ENCODE measurements around the gene ACADVL.

The ACADVL gene

GRCh38 chr17:7251661-7252175 is 32.0 kb downstream of the ACADVL start, which contains the start of gene CTDNEP1:
Gene CTDNEP1, minus strand, starts transcription at chr17:7251734. Its CDS starts 438 bp downstream, at chr17:7251296.
- peaks cover 17% of the 10 kb centered on the region for H3K36me3 ChIP-seq (ENCODE audit: control insufficient read depth, insufficient read depth, low read length)
- no peaks in the 10 kb centered on the region for H3K9me3 ChIP-seq (ENCODE audit: control insufficient read depth, low read length)
- no peaks in the 10 kb centered on the region for H3K27me3 ChIP-seq (ENCODE audit: control insufficient read depth, insufficient read depth, low read length, poor library complexity, severe bottlenecking)
- peaks cover 20% of the 10 kb centered on the region for H3K4me1 ChIP-seq (ENCODE audit: control insufficient read depth, insufficient read depth, low read length)
- WGBS, 2 experiments: 0% methylated on average over 41 of the region's 41 CpGs
- peak within 1 kb of the TSS; percentile 99 for H3K27ac ChIP-seq (ENCODE audit: insufficient read depth, low read depth, low read length, poor library complexity, severe bottlenecking)
- H3K4me3 ChIP-seq (ENCODE audit: insufficient read depth, low read depth, low read length): peak within 1 kb of the TSS; percentile 91

GRCh38 chr17:7252176-7253043 is 32.7 kb downstream of the ACADVL start, which contains the start of gene ELP5:
Gene ELP5, plus strand, starts transcription at chr17:7252215. Its CDS starts 336 bp downstream, at chr17:7252551.
- H3K9me3 ChIP-seq (ENCODE audit: control insufficient read depth, low read length): no peaks in the 10 kb centered on the region
- peaks cover 18% of the 10 kb centered on the region for H3K36me3 ChIP-seq (ENCODE audit: control insufficient read depth, insufficient read depth, low read length)
- H3K4me3 ChIP-seq (ENCODE audit: insufficient read depth, low read depth, low read length): peak within 1 kb of the TSS; percentile 91
- peak within 1 kb of the TSS; percentile 99 for H3K27ac ChIP-seq (ENCODE audit: insufficient read depth, low read depth, low read length, poor library complexity, severe bottlenecking)
- WGBS, 2 experiments: 2% methylated on average over 55 of the region's 55 CpGs
- H3K4me1 ChIP-seq (ENCODE audit: control insufficient read depth, insufficient read depth, low read length): peaks cover 20% of the 10 kb centered on the region
- H3K27me3 ChIP-seq (ENCODE audit: control insufficient read depth, insufficient read depth, low read length, poor library complexity, severe bottlenecking): no peaks in the 10 kb centered on the region

- H3K4me3 ChIP-seq (ENCODE audit: insufficient read depth, low read depth, low read length): peak overlapping the region; percentile 91
- H3K27me3 ChIP-seq (ENCODE audit: control insufficient read depth, insufficient read depth, low read length, poor library complexity, severe bottlenecking): no peaks in the 10 kb centered on the region
- no peaks in the 10 kb centered on the region for H3K9me3 ChIP-seq (ENCODE audit: control insufficient read depth, low read length)
- WGBS, 2 experiments: 89 to 90% methylated on average over 5 of the region's 5 CpGs
- peaks cover 20% of the 10 kb centered on the region for H3K4me1 ChIP-seq (ENCODE audit: control insufficient read depth, insufficient read depth, low read length)
- peaks cover 18% of the 10 kb centered on the region for H3K36me3 ChIP-seq (ENCODE audit: control insufficient read depth, insufficient read depth, low read length)
- no peak overlapping the region for H3K27ac ChIP-seq (ENCODE audit: insufficient read depth, low read depth, low read length, poor library complexity, severe bottlenecking)
Observed at GRCh38 chr17:7253082-7253481, 33.3 kb downstream of the ACADVL start.

- no peaks in the 10 kb centered on the region for H3K27me3 ChIP-seq (ENCODE audit: control insufficient read depth, insufficient read depth, low read length, poor library complexity, severe bottlenecking)
- H3K9me3 ChIP-seq (ENCODE audit: control insufficient read depth, low read length): no peaks in the 10 kb centered on the region
- H3K27ac ChIP-seq (ENCODE audit: insufficient read depth, low read depth, low read length, poor library complexity, severe bottlenecking): no peak overlapping the region
- peaks cover 18% of the 10 kb centered on the region for H3K36me3 ChIP-seq (ENCODE audit: control insufficient read depth, insufficient read depth, low read length)
- 97 to 98% methylated on average over 4 of the region's 4 CpGs for WGBS, 2 experiments
- H3K4me1 ChIP-seq (ENCODE audit: control insufficient read depth, insufficient read depth, low read length): peaks cover 12% of the 10 kb centered on the region
- H3K4me3 ChIP-seq (ENCODE audit: insufficient read depth, low read depth, low read length): no peak overlapping the region
Observed at GRCh38 chr17:7254511-7254910, 34.8 kb downstream of the ACADVL start.

GRCh38 chr17:7256766-7257456 is 37.2 kb downstream of the ACADVL start:
- 94 to 95% methylated on average over 8 of the region's 8 CpGs for WGBS, 2 experiments

GRCh38 chr17:7258731-7259554 is 39.2 kb downstream of the ACADVL start:
- Histone ChIP-seq H3K4me1 (ENCODE audit: control insufficient read depth, insufficient read depth, low read length) (peaks cover 9% of the 10 kb centered on the region), H3K9me3 (ENCODE audit: control insufficient read depth, low read length) (no peaks in the 10 kb centered on the region), H3K36me3 (ENCODE audit: control insufficient read depth, insufficient read depth, low read length) (peaks cover 18% of the 10 kb centered on the region), H3K27ac (ENCODE audit: insufficient read depth, low read depth, low read length, poor library complexity, severe bottlenecking) (no peak overlapping the region), H3K27me3 (ENCODE audit: control insufficient read depth, insufficient read depth, low read length, poor library complexity, severe bottlenecking) (peaks cover 41% of the 10 kb centered on the region), H3K4me3 (ENCODE audit: insufficient read depth, low read depth, low read length) (no peak overlapping the region)
- 96 to 97% methylated on average over 7 of the region's 7 CpGs for whole genome bisulfite sequencing, 2 experiments

More at GRCh38 chr17:7256766-7257456, 37.2 kb downstream of the ACADVL start:
- H3K27me3 ChIP-seq (ENCODE audit: control insufficient read depth, insufficient read depth, low read length, poor library complexity, severe bottlenecking): peaks cover 21% of the 10 kb centered on the region
- peaks cover 18% of the 10 kb centered on the region for H3K36me3 ChIP-seq (ENCODE audit: control insufficient read depth, insufficient read depth, low read length)
- no peak overlapping the region for H3K4me3 ChIP-seq (ENCODE audit: insufficient read depth, low read depth, low read length)
- no peak overlapping the region for H3K27ac ChIP-seq (ENCODE audit: insufficient read depth, low read depth, low read length, poor library complexity, severe bottlenecking)
- peaks cover 4% of the 10 kb centered on the region for H3K4me1 ChIP-seq (ENCODE audit: control insufficient read depth, insufficient read depth, low read length)
- no peaks in the 10 kb centered on the region for H3K9me3 ChIP-seq (ENCODE audit: control insufficient read depth, low read length)

GRCh38 chr17:7259555-7259889 is 39.8 kb downstream of the ACADVL start:
- Histone ChIP-seq H3K9me3 (ENCODE audit: control insufficient read depth, low read length) (no peaks in the 10 kb centered on the region), H3K4me1 (ENCODE audit: control insufficient read depth, insufficient read depth, low read length) (peaks cover 9% of the 10 kb centered on the region), H3K27me3 (ENCODE audit: control insufficient read depth, insufficient read depth, low read length, poor library complexity, severe bottlenecking) (peaks cover 47% of the 10 kb centered on the region), H3K36me3 (ENCODE audit: control insufficient read depth, insufficient read depth, low read length) (peaks cover 13% of the 10 kb centered on the region), H3K4me3 (ENCODE audit: insufficient read depth, low read depth, low read length) (no peak overlapping the region), H3K27ac (ENCODE audit: insufficient read depth, low read depth, low read length, poor library complexity, severe bottlenecking) (no peak overlapping the region)
- WGBS, 2 experiments: 90 to 94% methylated on average over 6 of the region's 6 CpGs

- WGBS, 2 experiments: 92 to 97% methylated on average over 4 of the region's 4 CpGs
- no peak overlapping the region for H3K4me3 ChIP-seq (ENCODE audit: insufficient read depth, low read depth, low read length)
- peaks cover 9% of the 10 kb centered on the region for H3K4me1 ChIP-seq (ENCODE audit: control insufficient read depth, insufficient read depth, low read length)
- no peak overlapping the region for H3K27ac ChIP-seq (ENCODE audit: insufficient read depth, low read depth, low read length, poor library complexity, severe bottlenecking)
- H3K27me3 ChIP-seq (ENCODE audit: control insufficient read depth, insufficient read depth, low read length, poor library complexity, severe bottlenecking): peaks cover 50% of the 10 kb centered on the region
- H3K36me3 ChIP-seq (ENCODE audit: control insufficient read depth, insufficient read depth, low read length): peaks cover 11% of the 10 kb centered on the region
- no peaks in the 10 kb centered on the region for H3K9me3 ChIP-seq (ENCODE audit: control insufficient read depth, low read length)
Observed at GRCh38 chr17:7260151-7260550, 40.4 kb downstream of the ACADVL start.

GRCh38 chr17:7260651-7261378 is 41.1 kb downstream of the ACADVL start:
- peaks cover 50% of the 10 kb centered on the region for H3K27me3 ChIP-seq (ENCODE audit: control insufficient read depth, insufficient read depth, low read length, poor library complexity, severe bottlenecking)
- peaks cover 9% of the 10 kb centered on the region for H3K4me1 ChIP-seq (ENCODE audit: control insufficient read depth, insufficient read depth, low read length)
- H3K4me3 ChIP-seq (ENCODE audit: insufficient read depth, low read depth, low read length): peak overlapping the region; percentile 33

More at GRCh38 chr17:7260651-7261378, 41.1 kb downstream of the ACADVL start:
- 11 to 13% methylated on average over 54 of the region's 54 CpGs for WGBS, 2 experiments
- no peaks in the 10 kb centered on the region for H3K9me3 ChIP-seq (ENCODE audit: control insufficient read depth, low read length)
- peaks cover 7% of the 10 kb centered on the region for H3K36me3 ChIP-seq (ENCODE audit: control insufficient read depth, insufficient read depth, low read length)
- no peak overlapping the region for H3K27ac ChIP-seq (ENCODE audit: insufficient read depth, low read depth, low read length, poor library complexity, severe bottlenecking)
